ENCODE measurements around the gene ADORA2A. TPM values are rescaled to one million over a fixed set of nuclear protein-coding genes. Genes with fewer than 3 reads are reported as not detected.

ADORA2A gene
- polyA plus RNA-seq, 2 of the 4 experiments (the other 2 are of a cell fraction), result 0.48 to 1.8 TPM

GRCh38 chr22:24417200-24417599, 10.2 kb upstream of the ADORA2A start:
- TF ChIP-seq USF2 (IDR thresholded peaks at IDR 0.05), result no peak
- no peak for TF ChIP-seq FOSB (CRISPR knock-in tag; IDR thresholded peaks at IDR 0.05)
- no peak for TF ChIP-seq GATA3 (IDR thresholded peaks at IDR 0.05; ENCODE audit: borderline replicate concordance)
- TF ChIP-seq MAZ (IDR thresholded peaks at IDR 0.05; ENCODE audit: borderline replicate concordance, low read depth, low read length), result no peak
- TF ChIP-seq POLR2AphosphoS2 (conservative IDR thresholded peaks at IDR 0.05; ENCODE audit: low read length), result no peak
- no peak for TF ChIP-seq TFCP2L1 (CRISPR knock-in tag; IDR thresholded peaks at IDR 0.05)
- no peak for TF ChIP-seq ZNF302 (CRISPR knock-in tag; IDR thresholded peaks at IDR 0.05)
- no peak for TF ChIP-seq BHLHE40 (IDR thresholded peaks at IDR 0.05; ENCODE audit: low read depth, low read length)
- TF ChIP-seq SMC3 (IDR thresholded peaks at IDR 0.05), result no peak
- TF ChIP-seq JUN (IDR thresholded peaks at IDR 0.05), result no peak
- TF ChIP-seq POLR2A (IDR thresholded peaks at IDR 0.05; ENCODE audit: low read length), result no peak
- Histone ChIP-seq H3K27ac (no peak overlapping the region), H3K9me3 (no peaks in the 10 kb centered on the region), H3K4me2 (no peak overlapping the region), H3K4me1 (no peaks in the 10 kb centered on the region), H3K4me3 (no peak overlapping the region)
- ChIA-PET POLR2A (no interaction called here), CTCF (interaction anchor here (1.4 to 1.5 kb wide), 2 partner anchors 105 to 109 kb away, joined by 3 to 6 read pairs; no protein-coding TSS in a partner anchor)
- DNase-seq (ENCODE audit: low read depth in 1 of 2, low spot score in 1 of 2) (no peak), FAIRE-seq (no peak), ATAC-seq (no peak)
- 92% methylated on average over 6 of the region's 7 CpGs for WGBS (ENCODE audit: missing lambda C conversion rate)

- Histone ChIP-seq H3K4me1 (no peaks in the 10 kb centered on the region), H3K9me3 (no peaks in the 10 kb centered on the region), H3K4me2 (no peak overlapping the region), H3K4me3 (no peak overlapping the region), H3K27ac (no peak overlapping the region)
- TF ChIP-seq CTCF (IDR thresholded peaks at IDR 0.05) (no peak), ESRRA (IDR thresholded peaks at IDR 0.05; ENCODE audit: borderline replicate concordance, low read length) (no peak), HOXB13 (CRISPR knock-in tag; IDR thresholded peaks at IDR 0.05; ENCODE audit: low read depth) (no peak), GATA3 (IDR thresholded peaks at IDR 0.05; ENCODE audit: borderline replicate concordance) (no peak), CBX2 (IDR thresholded peaks at IDR 0.05; ENCODE audit: borderline replicate concordance, low read depth) (no peak), CBX8 (IDR thresholded peaks at IDR 0.05) (no peak), ZNF302 (CRISPR knock-in tag; IDR thresholded peaks at IDR 0.05) (no peak)
- ATAC-seq (no peak), DNase-seq (ENCODE audit: low read depth in 1 of 2, low spot score in 1 of 2) (no peak), FAIRE-seq (no peak)
- CTCF ChIA-PET, result interaction anchor here (0.6 to 1.5 kb wide), 4 partner anchors 22 to 829 kb away, joined by 3 to 5 read pairs (median 3); no protein-coding TSS in a partner anchor
- WGBS (ENCODE audit: missing lambda C conversion rate), result 78% methylated on average over 2 of the region's 16 CpGs
- POLR2A ChIA-PET, result no interaction called here
These were observed 9.3 kb upstream of the ADORA2A start for GRCh38 chr22:24417901-24418641.

- Histone ChIP-seq H3K9me3 (no peaks in the 10 kb centered on the region), H3K4me1 (no peaks in the 10 kb centered on the region), H3K27ac (no peak overlapping the region), H3K4me3 (no peak overlapping the region), H3K4me2 (no peak overlapping the region)
- CTCF ChIA-PET, result interaction anchor here (0.8 to 1.5 kb wide), 4 partner anchors 20 to 107 kb away, joined by 3 to 5 read pairs (median 3); no protein-coding TSS in a partner anchor
- TF ChIP-seq NPAS2 (CRISPR knock-in tag; IDR thresholded peaks at IDR 0.05; ENCODE audit: borderline replicate concordance) (no peak), CEBPB (IDR thresholded peaks at IDR 0.05) (no peak), HMGXB4 (CRISPR knock-in tag; IDR thresholded peaks at IDR 0.05; ENCODE audit: borderline replicate concordance) (no peak), JUN (IDR thresholded peaks at IDR 0.05) (no peak), TFCP2L1 (CRISPR knock-in tag; IDR thresholded peaks at IDR 0.05) (no peak), CHD4 (IDR thresholded peaks at IDR 0.05; ENCODE audit: borderline replicate concordance) (no peak), FOSL2 (IDR thresholded peaks at IDR 0.05) (no peak), FOSL2 (CRISPR knock-in tag; IDR thresholded peaks at IDR 0.05) (no peak), ESRRA (IDR thresholded peaks at IDR 0.05; ENCODE audit: borderline replicate concordance, low read length) (no peak)
- TF ChIP-seq, protein P1, sequence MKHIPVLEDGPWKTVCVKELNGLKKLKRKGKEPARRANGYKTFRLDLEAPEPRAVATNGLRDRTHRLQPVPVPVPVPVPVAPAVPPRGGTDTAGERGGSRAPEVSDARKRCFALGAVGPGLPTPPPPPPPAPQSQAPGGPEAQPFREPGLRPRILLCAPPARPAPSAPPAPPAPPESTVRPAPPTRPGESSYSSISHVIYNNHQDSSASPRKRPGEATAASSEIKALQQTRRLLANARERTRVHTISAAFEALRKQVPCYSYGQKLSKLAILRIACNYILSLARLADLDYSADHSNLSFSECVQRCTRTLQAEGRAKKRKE (CRISPR knock-in tag; IDR thresholded peaks at IDR 0.05; ENCODE audit: low read depth), result no peak
- ATAC-seq (no peak), DNase-seq (ENCODE audit: low read depth in 1 of 2, low spot score in 1 of 2) (no peak), FAIRE-seq (no peak)
- WGBS (ENCODE audit: missing lambda C conversion rate), result 100% methylated on average over 3 of the region's 16 CpGs
- POLR2A ChIA-PET, result no interaction called here
These were observed 8.5 kb upstream of the ADORA2A start for GRCh38 chr22:24418786-24419474.

All from A549 (cell line).